K562 (cell line): ENCODE data around the gene MPPED2. TPM values are rescaled to one million over a fixed set of nuclear protein-coding genes. Genes with fewer than 3 reads are reported as not detected.

Experiments
- ATAC-seq: fragments of 200-7000 bp; cut with Tn5 transposase; 3 replicates; pipeline ENCODE4 v1.9.1; 2020; ENCODE audit warnings: moderate library complexity
- BruUV-seq: library from RNA; stranded (reverse); fragments of 400-500 nt; replicated peaks from 2 replicates; lab custom pipeline; 2021; lab: Mats Ljungman, UMichigan
- CTCF ChIA-PET: fragments of 300-600 bp; formaldehyde crosslinking; extraction: SDS; loops from one replicate; lab custom pipeline; 2021; ENCODE audit warnings: low intra/inter-chr PET ratio; lab: Yijun Ruan, JAX
- POLR2A ChIA-PET: fragments of 300-600, 350-650 bp; sonication (Branson Sonifier 250); formaldehyde crosslinking; extraction: SDS; loops from one replicate; lab custom pipeline; 2021; ENCODE audit warnings: antibody characterized with exemption, inconsistent platforms; lab: Yijun Ruan, JAX
- DNase-seq, 4 experiments: peaks; one replicate each; pipeline versions ENCODE4 v3.0.0 to v3.0.0-alpha.2; 2011 to 2018; ENCODE audit warnings: low spot score in 3 of 4, mixed read lengths in 3 of 4; ENCODE audit errors: extremely low read depth in 1 of 4
- FAIRE-seq: peaks from 2 replicates; lab custom pipeline; 2011; peaks lifted over from hg19 to GRCh38; lab: Jason Lieb, UNC
- H2AFZ ChIP-seq: 2 replicates; pipeline ENCODE4 v1.6.0; 2011; ENCODE audit warnings: low read depth, low read length, control low read depth, inconsistent platforms
- H3K27ac ChIP-seq: fragments of 200-600 bp; 3 replicates; pipeline ENCODE4 v1.8.0; 2011; ENCODE audit warnings: low read depth, mild to moderate bottlenecking, control low read depth, inconsistent platforms, low read length, moderate library complexity, mixed read lengths; ENCODE audit errors: extremely low read depth
- H3K27me3 ChIP-seq, 2 experiments: fragments of 300-600 bp in 1 of 2; 2 replicates in 1 of 2; 3 replicates in 1 of 2; pipeline versions ENCODE4 v1.6.0 to v1.8.0; 2011; ENCODE audit warnings: inconsistent platforms in 2 of 2, low read length in 2 of 2, mild to moderate bottlenecking in 1 of 2, mixed read lengths in 1 of 2, moderate library complexity in 1 of 2; ENCODE audit not compliant: control insufficient read depth in 2 of 2, insufficient read depth in 2 of 2
- H3K36me3 ChIP-seq: fragments of 300-600 bp; 3 replicates; pipeline ENCODE4 v1.8.0; 2011; ENCODE audit warnings: mild to moderate bottlenecking, low read length, inconsistent platforms; ENCODE audit not compliant: control insufficient read depth, insufficient read depth
- H3K4me1 ChIP-seq, 2 experiments: fragments of 200-600 bp in 1 of 2; replicated peaks in 1 of 2; 2 replicates in 1 of 2; 3 replicates in 1 of 2; pipeline versions ENCODE4 v1.5.1 to v1.8.0; 2011; ENCODE audit warnings: inconsistent platforms in 2 of 2, low read length in 2 of 2, mild to moderate bottlenecking in 1 of 2, mixed read lengths in 1 of 2, moderate library complexity in 1 of 2; ENCODE audit not compliant: control insufficient read depth in 2 of 2, insufficient read depth in 2 of 2
- H3K4me2 ChIP-seq: 2 replicates; pipeline ENCODE4 v1.6.1; 2011; ENCODE audit warnings: low read length, control low read depth, inconsistent platforms, mixed read lengths; ENCODE audit not compliant: insufficient read depth
- H3K4me3 ChIP-seq: fragments of 200-600 bp; sonication (generic), shearing (Covaris generic); 2 replicates; pipeline ENCODE4 v1.5.1; 2016; ENCODE audit warnings: control low read depth, inconsistent platforms
- H3K79me2 ChIP-seq: fragments of 200-600 bp; 3 replicates; pipeline ENCODE4 v1.8.0; 2011; ENCODE audit warnings: low read length, inconsistent platforms; ENCODE audit not compliant: control insufficient read depth, insufficient read depth
- H3K9ac ChIP-seq, 2 experiments: 2 replicates each; pipeline versions ENCODE4 v1.6.0 to v1.6.1; 2011; ENCODE audit warnings: low read depth in 2 of 2, low read length in 2 of 2, control low read depth in 1 of 2, inconsistent platforms in 1 of 2, mild to moderate bottlenecking in 1 of 2, mixed read lengths in 1 of 2; ENCODE audit not compliant: insufficient read depth in 1 of 2
- H3K9me1 ChIP-seq: one replicate; pipeline ENCODE4 v1.6.0; 2011; ENCODE audit warnings: inconsistent platforms, mild to moderate bottlenecking, low read length, moderate library complexity; ENCODE audit not compliant: control insufficient read depth, insufficient read depth
- H3K9me3 ChIP-seq: replicated peaks from 2 replicates; pipeline ENCODE4 v1.5.1; 2011; ENCODE audit warnings: low read depth, low read length, inconsistent platforms; ENCODE audit not compliant: control insufficient read depth, insufficient read depth
- H4K20me1 ChIP-seq: replicated peaks from 2 replicates; pipeline ENCODE4 v1.6.1; 2011; ENCODE audit warnings: low read length, inconsistent platforms, mixed read lengths; ENCODE audit not compliant: control insufficient read depth, insufficient read depth
- E2F3 ChIP-seq: fragments of 250-450 bp; sonication (Bioruptor Pico); IDR thresholded peaks from 2 replicates; pipeline ENCODE4 v1.4.0; 2020; ENCODE audit warnings: mild to moderate bottlenecking
- FOS ChIP-seq: IDR thresholded peaks from 3 replicates; pipeline ENCODE4 v1.6.1; 2011; ENCODE audit not compliant: insufficient read length; ENCODE audit errors: extremely low read depth
- MBD2 ChIP-seq: sonication (generic); IDR thresholded peaks from 2 replicates; pipeline ENCODE4 v1.6.1; 2016; ENCODE audit warnings: low read depth, borderline replicate concordance
- PTBP1 ChIP-seq: fragments of 200-400 bp; formaldehyde crosslinking; IDR thresholded peaks from 2 replicates; pipeline ENCODE4 v1.6.1; 2017; ENCODE audit warnings: low read depth, low read length
- SRSF3 ChIP-seq: fragments of 200-400 bp; formaldehyde crosslinking; IDR thresholded peaks from 2 replicates; pipeline ENCODE4 v1.6.1; 2016; ENCODE audit warnings: mild to moderate bottlenecking, low read length, moderate library complexity; ENCODE audit not compliant: insufficient read depth
- ZMIZ1 ChIP-seq, 2 experiments: fragments of 150-350 bp in 1 of 2; IDR thresholded peaks; 2 replicates each; pipeline ENCODE4 v1.6.1; 2012 to 2016; ENCODE audit warnings: low read depth in 2 of 2, low read length in 2 of 2, mild to moderate bottlenecking in 1 of 2, moderate library complexity in 1 of 2
- ZNF133 ChIP-seq: fragments of 250-450 bp; sonication (Bioruptor Pico); IDR thresholded peaks from 2 replicates; pipeline ENCODE4 v1.4.0; 2020; ENCODE audit warnings: mild to moderate bottlenecking
- ZNF780A ChIP-seq: fragments of 250-450 bp; sonication (Bioruptor Pico); IDR thresholded peaks from 2 replicates; pipeline ENCODE4 v1.5.0; 2021; ENCODE audit warnings: mild to moderate bottlenecking
- WGBS: fragments of 100-300 bp; shearing (Covaris generic); methylation state at CpG from one replicate; pipeline ENCODE4 v1.1.6; 2016; ENCODE audit warnings: low coverage, mixed read lengths; ENCODE audit not compliant: insufficient coverage; ENCODE audit errors: missing lambda C conversion rate; 5-methylcytosine and 5-hydroxymethylcytosine counted together
- in situ Hi-C: fragments of 300-500 bp; cut with MboI; formaldehyde crosslinking; loops from 4 replicates; pipeline ENCODE4 v1.15.0; 2018; ENCODE audit warnings: inconsistent platforms, mixed read lengths
- intact Hi-C: fragments of 100-400 bp; cut with micrococcal nuclease; formaldehyde crosslinking; loops from 2 replicates; pipeline ENCODE4 v1.14.2; 2022
- polyA plus RNA-seq, 8 experiments: library from polyadenylated mRNA; depleted of rRNA in 4 of 8; stranded (reverse) in 5 of 8; unstranded in 3 of 8; fragments of >200 nt; fragmentation: Nextera tagmentation in 2 of 8; fragmentation: Illumina TruSeq in 1 of 8; extraction: Ambion mirVana in 2 of 8; extraction: Trizol in 1 of 8; gene quantifications; 2 replicates each; pipeline versions ENCODE4 v1.2.1 to v1.2.3, GENCODE V29; 2011 to 2014; ENCODE audit warnings: inconsistent platforms in 1 of 8, missing spikeins in 1 of 8
- total RNA-seq, 7 experiments: library from RNA; depleted of rRNA in 6 of 7; stranded (reverse); fragments of >200 nt in 6 of 7; fragmentation: Illumina TruSeq in 2 of 7; extraction: Trizol in 2 of 7; gene quantifications; 2 replicates each; pipeline versions ENCODE4 v1.2.1 to v1.2.3, GENCODE V29; 2011 to 2021; ENCODE audit warnings: low replicate concordance in 1 of 7

The MPPED2 gene
- total and polyA plus RNA-seq, 9 of the 15 experiments (the other 6 are each of a cell fraction or from before 2014, with no cell fraction given) = not detected

- intact Hi-C loops = no loop called here
- 0% methylated on average over 2 of the region's 2 CpGs for whole genome bisulfite sequencing
- no peak overlapping the region for H3K27ac ChIP-seq
- H2AFZ ChIP-seq = no peak overlapping the region
- DNase-seq (no peak), ATAC-seq (no peak), FAIRE-seq (no peak)
- no peaks in the 10 kb centered on the region for H3K9me1 ChIP-seq
- no peak overlapping the region for H3K9ac ChIP-seq
- no peaks in the 10 kb centered on the region for H3K9me3 ChIP-seq
- ChIA-PET CTCF (no interaction called here), POLR2A (interaction anchor here (0.7 kb wide), 1 partner anchor 1692 kb away, joined by 3 read pairs; no protein-coding TSS in a partner anchor)
- in situ Hi-C loops = no loop called here
- H3K4me1 ChIP-seq = no peaks in the 10 kb centered on the region
- no peaks in the 10 kb centered on the region for H3K27me3 ChIP-seq
- H3K4me3 ChIP-seq = no peak overlapping the region
- no peaks in the 10 kb centered on the region for H4K20me1 ChIP-seq
- no TSS peak for BruUV-seq
- no peaks in the 10 kb centered on the region for H3K36me3 ChIP-seq
- H3K79me2 ChIP-seq = no peaks in the 10 kb centered on the region
- TF ChIP-seq ZNF133 (CRISPR knock-in tag) (no peak), PTBP1 (no peak), MBD2 (no peak), SRSF3 (no peak), E2F3 (CRISPR knock-in tag) (no peak), FOS (no peak), ZMIZ1 (IDR thresholded peaks at IDR 0.05; ENCODE audit: low read depth in 2 of 2, low read length in 2 of 2) (no peak), ZNF780A (CRISPR knock-in tag) (no peak)
- no peak overlapping the region for H3K4me2 ChIP-seq
These were observed 76.8 kb downstream of the MPPED2 start for GRCh38 chr11:30509364-30509763.
